Dermis microvascular lymphatic vessel endothelial cell (primary cell): ENCODE data around the gene MTA2. TPM values are rescaled to one million over a fixed set of nuclear protein-coding genes. Genes with fewer than 3 reads are reported as not detected.

Source experiments
- DNase-seq, 2 donors: peaks; one replicate each; pipeline versions ENCODE4 v3.0.0 to v3.0.0-alpha.2; 2010; ENCODE audit warnings: low read depth in 2 of 2
- total RNA-seq: library from RNA; depleted of rRNA; stranded (reverse); fragments of >200 nt; gene quantifications from 2 replicates; pipeline ENCODE4 v1.2.1, GENCODE V29; 2014

Gene MTA2
- total RNA-seq, 1 donor from 2014 or later: 204 TPM

DNA sequence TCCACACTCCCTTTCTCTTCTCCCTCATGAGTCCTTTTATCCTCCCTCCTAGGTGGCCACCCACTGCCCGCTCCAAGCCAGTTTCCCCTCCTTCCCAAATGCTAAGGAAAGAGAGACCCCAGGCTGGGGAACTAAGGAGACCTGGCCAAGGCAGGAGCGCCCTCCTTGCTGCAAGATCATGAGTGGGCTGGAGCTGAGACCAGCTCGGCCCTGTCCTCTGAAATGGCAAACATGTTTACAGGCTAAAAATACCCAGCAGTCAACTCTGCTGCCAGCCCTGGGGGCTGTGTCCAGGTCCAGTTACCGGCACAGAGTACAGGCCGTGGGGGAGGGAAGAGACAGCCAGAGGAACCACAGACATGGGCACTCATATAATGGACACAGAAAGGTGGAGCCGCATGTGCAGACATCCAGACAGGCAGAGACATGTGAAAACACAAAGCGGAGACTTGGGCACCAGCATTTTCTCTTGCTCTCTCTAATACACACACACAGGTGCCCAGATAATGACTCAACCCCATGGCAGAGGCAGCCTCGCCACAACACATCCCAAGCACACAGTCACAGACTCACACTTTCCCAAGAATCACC lies 53.9 kb downstream of the MTA2 start:
- peak in 1 of 2 donors; percentile 51 for DNase-seq

DNA sequence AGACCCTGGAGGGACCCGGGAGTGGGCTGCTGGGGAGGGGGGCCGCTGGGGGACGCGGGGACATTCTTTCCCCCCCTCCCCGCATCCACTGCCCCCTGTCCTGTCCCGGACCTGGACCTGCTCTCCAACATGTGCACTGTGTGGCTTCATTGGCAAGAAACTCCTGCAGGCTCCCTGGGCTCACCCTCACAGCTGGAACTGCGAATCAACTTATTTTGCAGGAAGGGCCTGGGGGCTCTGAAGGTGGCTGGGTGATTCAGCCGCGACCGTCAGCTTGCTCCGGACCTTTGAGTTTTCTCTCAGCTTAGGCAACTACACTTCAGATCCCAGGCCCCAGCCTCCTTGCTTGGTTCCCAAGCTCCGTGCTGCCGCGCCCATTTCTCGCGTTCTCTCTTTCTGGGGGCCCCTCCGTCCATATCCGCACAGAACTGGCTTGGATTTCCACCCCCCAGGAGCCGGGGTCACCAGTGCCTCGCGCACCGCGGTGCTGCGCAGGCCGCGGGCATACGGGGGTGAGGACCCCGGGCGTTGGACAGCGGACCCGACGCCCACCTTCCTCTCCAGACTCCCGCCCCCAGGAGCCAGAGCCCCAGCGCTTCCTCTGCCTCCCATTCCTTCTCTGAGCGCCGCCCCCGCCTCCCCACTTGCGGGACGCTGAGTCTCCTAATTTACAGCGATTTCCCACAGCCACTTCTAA lies 54.6 kb downstream of the MTA2 start:
- peak in 1 of 2 donors; percentile 43 for DNase-seq

DNA sequence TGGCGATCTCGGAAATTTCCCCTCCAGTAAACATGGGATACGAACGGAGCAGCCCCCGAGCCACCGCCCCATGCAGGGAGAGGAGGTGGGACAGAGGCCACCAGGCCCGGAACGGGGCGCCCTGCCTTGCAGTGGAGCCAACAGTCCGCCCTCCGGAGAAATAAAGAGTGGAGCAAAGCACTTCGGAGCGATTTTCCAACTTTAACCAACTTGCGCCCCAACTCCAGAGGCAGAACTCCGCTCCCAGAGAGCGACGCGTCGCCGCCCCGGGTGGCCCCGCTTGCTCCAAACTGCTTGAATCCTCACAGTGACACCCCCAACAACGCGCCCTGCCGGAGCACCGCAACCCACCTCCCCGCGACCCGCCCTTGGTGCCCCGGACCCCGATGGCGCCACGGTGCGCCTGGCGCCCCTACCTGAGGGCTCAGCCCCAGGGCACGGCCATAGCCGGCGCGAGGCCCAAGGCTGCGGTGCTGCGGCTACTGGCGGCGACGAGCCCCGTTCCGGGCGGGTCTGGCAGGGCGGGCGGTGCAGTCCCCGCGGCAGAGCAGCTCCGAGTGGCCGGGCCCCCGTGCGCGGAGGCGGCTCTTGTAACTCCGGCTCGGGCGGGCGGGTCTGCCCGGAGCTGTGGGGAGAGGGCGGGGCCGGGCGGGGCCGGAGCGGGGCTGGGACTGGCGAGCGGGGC lies 55.3 kb downstream of the MTA2 start, which contains the start of gene AHNAK:
Gene AHNAK, minus strand, starts transcription at position 563 of the 685 bp plus-strand sequence. CDS start 10,708 bp downstream, outside the sequence.
- DNase-seq: peak in 1 of 2 donors; percentile 78

DNA sequence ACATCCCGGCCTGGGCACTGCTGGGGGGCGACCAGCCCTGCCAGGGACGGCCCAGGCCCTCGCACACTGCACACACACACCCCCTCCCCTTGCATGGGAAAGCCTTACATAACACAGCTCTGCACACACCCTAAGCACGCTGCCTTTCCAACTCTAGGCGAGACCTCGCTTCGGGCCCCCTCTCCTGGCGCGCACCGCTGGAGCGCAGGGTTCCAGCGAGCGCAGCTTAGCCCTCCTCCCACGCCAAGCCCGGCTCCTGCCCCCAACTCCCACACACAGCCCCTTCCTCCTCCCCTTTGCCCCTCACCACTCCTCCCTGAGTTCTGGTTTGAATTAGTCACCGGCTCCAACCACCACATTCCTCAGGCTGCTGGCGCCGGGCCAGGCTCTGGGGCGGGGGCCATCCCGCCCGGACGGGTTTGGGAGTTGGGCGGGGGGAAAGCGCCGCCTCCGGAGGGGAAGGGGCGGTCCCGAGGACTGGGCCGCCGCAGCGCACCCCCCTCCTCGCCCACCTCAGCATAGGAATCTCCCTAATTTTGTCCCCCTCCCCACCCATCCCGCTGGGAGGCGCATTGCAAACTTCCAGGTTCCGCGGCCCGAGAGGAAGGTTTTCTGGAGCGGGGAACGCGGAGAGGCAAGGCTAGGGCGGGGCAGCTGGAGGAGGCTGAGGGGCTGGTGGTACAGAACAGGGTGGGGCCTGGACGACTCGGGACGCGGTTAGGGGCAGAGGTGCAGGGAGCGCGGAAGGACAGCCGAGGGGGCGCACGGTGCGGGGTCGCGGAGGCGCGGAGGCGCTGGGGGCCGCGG lies 56.0 kb downstream of the MTA2 start:
- peak in 1 of 2 donors; percentile 90 for DNase-seq

DNA sequence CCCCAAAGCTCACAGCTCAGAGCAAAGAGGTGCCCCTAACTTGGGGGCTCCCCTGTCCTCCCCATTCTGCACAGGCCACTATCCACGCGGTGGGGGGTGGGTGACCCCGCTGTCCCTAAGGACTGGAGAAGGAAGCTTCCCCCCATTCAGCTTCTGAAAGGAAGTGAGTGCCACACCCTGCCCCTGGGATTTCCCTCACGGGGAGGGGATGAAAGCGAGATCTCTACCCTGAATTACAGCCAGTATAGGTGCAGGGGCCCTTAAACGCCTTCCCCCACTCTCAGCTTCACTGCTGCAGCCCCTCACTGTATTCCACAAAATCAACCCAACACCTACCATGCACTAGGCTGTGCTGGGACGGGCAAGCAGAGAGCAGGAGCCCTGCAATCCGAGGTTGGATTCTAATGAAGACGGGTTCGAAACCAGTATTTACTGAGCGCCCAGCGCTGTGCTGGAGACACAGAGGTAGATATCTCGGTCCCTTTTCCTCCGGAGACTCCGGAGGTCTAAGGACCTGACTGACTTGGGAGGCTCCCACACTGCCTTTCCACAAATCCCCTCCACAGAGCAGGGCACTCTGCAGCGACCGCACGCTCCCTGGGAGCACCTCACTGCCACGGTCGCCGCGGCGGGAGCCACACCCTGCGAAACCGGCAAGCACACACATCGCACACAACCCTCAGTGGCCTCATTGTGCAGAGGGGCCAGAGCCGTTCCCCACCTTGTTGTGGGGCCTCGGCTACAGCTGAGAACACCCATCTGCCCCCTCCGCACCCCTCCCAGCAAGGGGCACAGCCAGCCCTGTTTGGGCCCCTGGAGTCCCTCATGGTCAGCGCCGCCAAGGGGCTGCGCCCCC lies 56.9 kb downstream of the MTA2 start:
- DNase-seq: peak in 1 of 2 donors; percentile 29

DNA sequence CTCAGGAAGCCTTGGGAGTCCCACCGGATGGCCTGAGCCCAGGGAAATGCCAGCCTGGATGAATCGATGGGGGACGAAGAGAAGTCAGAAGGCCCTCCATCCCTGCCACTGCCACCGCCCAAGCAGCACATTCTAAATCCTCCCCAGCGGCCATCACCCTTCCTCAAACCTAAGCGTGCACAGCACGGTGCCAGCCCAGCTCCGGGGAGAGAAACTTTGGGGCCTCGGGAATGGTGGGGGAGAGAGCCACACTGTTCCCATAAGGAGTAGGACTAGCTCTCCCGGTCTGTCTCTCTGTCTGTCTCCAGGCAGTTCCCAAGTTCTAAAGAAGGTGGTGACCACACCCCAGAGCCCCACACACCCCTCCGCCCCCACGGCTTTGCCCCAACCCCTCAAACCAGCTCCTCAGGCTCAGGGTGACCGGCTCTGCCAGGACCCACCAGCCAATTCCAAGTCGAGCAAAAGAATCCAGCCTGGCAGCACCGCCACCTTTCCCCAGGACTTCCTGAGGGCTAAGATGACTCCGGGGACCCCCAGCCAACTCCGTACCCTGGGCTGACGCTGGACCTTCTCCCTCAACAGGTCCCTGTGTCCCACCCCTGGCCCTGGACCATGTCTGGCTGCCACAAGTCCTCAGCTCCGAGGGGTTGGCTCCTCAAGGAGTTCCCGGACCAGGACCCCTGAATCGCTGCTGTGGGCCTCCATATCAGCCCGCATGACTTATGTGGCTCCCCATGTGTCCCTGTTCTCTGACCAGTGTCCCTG lies 57.8 kb downstream of the MTA2 start:
- peak in 1 of 2 donors; percentile 16 for DNase-seq

Other genes with a start within 250 kb of the MTA2 start
- gene SCGB1A1, start 182.8 kb downstream of the MTA2 start, total RNA-seq: not detected in 2 replicates
- 231 and 244 TPM in 2 replicates for gene AHNAK, start 55.1 kb downstream of the MTA2 start, total RNA-seq
- gene EEF1G, start 28.0 kb downstream of the MTA2 start, total RNA-seq: 1,142 and 1,515 TPM in 2 replicates
- 8.9 and 11.0 TPM in 2 replicates for gene TUT1, start 10.3 kb downstream of the MTA2 start, total RNA-seq
- 23.7 and 35.1 TPM in 2 replicates for gene EML3, start 10.9 kb upstream of the MTA2 start, total RNA-seq
- gene ROM1, start 11.4 kb upstream of the MTA2 start, total RNA-seq: 2.9 and 3.3 TPM in 2 replicates
- 13.9 and 19.3 TPM in 2 replicates for gene B3GAT3, start 20.1 kb upstream of the MTA2 start, total RNA-seq
- 204 and 246 TPM in 2 replicates for gene GANAB, start 44.7 kb upstream of the MTA2 start, total RNA-seq
- gene INTS5, start 51.4 kb upstream of the MTA2 start, total RNA-seq: 15.8 and 22.6 TPM in 2 replicates
- 23.3 and 24.4 TPM in 2 replicates for gene C11orf98, start 63.3 kb upstream of the MTA2 start, total RNA-seq
- gene CSKMT, start 63.4 kb upstream of the MTA2 start, total RNA-seq: 4.8 and 4.9 TPM in 2 replicates
- 5.6 and 9.9 TPM in 2 replicates for gene UQCC3, start 69.8 kb upstream of the MTA2 start, total RNA-seq
- gene LBHD1, start 70.4 kb upstream of the MTA2 start, total RNA-seq: 1.5 and 1.8 TPM in 2 replicates
- gene UBXN1, start 77.2 kb upstream of the MTA2 start, total RNA-seq: 102 and 148 TPM in 2 replicates
- 0.38 and 0.51 TPM in 2 replicates for gene LRRN4CL, start 87.7 kb upstream of the MTA2 start, total RNA-seq
- gene BSCL2, start 105.6 kb upstream of the MTA2 start, total RNA-seq: 23.5 and 26.0 TPM in 2 replicates
- not detected in 2 replicates for gene GNG3, start 105.8 kb upstream of the MTA2 start, total RNA-seq
- 7.6 and 11.0 TPM in 2 replicates for gene HNRNPUL2, start 125.6 kb upstream of the MTA2 start, total RNA-seq
- gene TTC9C, start 126.6 kb upstream of the MTA2 start, total RNA-seq: 28.8 and 32.3 TPM in 2 replicates
- 9.0 and 11.6 TPM in 2 replicates for gene ZBTB3, start 152.3 kb upstream of the MTA2 start, total RNA-seq
- 65.0 and 67.8 TPM in 2 replicates for gene POLR2G, start 159.7 kb upstream of the MTA2 start, total RNA-seq
- gene TAF6L, start 169.5 kb upstream of the MTA2 start, total RNA-seq: 23.9 and 37.4 TPM in 2 replicates
- 20.2 and 30.2 TPM in 2 replicates for gene TMEM179B, start 185.5 kb upstream of the MTA2 start, total RNA-seq
- 10.4 and 12.0 TPM in 2 replicates for gene TMEM223, start 190.1 kb upstream of the MTA2 start, total RNA-seq
- gene NXF1, start 203.6 kb upstream of the MTA2 start, total RNA-seq: 9.5 and 18.1 TPM in 2 replicates
- gene STX5, start 230.2 kb upstream of the MTA2 start, total RNA-seq: 31.6 and 44.9 TPM in 2 replicates
- not detected in 2 replicates for gene TEX54, start 231.0 kb upstream of the MTA2 start, total RNA-seq
- gene WDR74, start 237.7 kb upstream of the MTA2 start, total RNA-seq: 40.7 and 79.2 TPM in 2 replicates